GM21515 (cell line): Measurements from ENCODE around the gene BRAT1.

ENCODE experiments used
- ATAC-seq: cut with Tn5 transposase; IDR thresholded peaks from one replicate; pipeline ENCODE4 v1.9.1; 2021; ENCODE audit not compliant: unreplicated experiment

The BRAT1 gene

GRCh38 chr7:2585446-2585845 lies 30.1 kb upstream of the BRAT1 start:
- ATAC-seq, result no peak

- no peak for ATAC-seq
Observed at GRCh38 chr7:2583798-2584580, 28.7 kb upstream of the BRAT1 start.

GRCh38 chr7:2582006-2582735 lies 26.8 kb upstream of the BRAT1 start:
- ATAC-seq, result no peak

- no peak for ATAC-seq
Observed at GRCh38 chr7:2580636-2581035, 25.3 kb upstream of the BRAT1 start.

- ATAC-seq, result no peak
Observed at GRCh38 chr7:2577914-2578680, 22.8 kb upstream of the BRAT1 start.

GRCh38 chr7:2576742-2577491 lies 21.6 kb upstream of the BRAT1 start:
- ATAC-seq, result no peak

- no peak for ATAC-seq
Observed at GRCh38 chr7:2575733-2576340, 20.5 kb upstream of the BRAT1 start.

- ATAC-seq, result no peak
Observed at GRCh38 chr7:2575046-2575732, 19.9 kb upstream of the BRAT1 start.

- no peak for ATAC-seq
Observed at GRCh38 chr7:2573761-2574160, 18.4 kb upstream of the BRAT1 start.

- ATAC-seq, result no peak
Observed at GRCh38 chr7:2572101-2572842, 16.9 kb upstream of the BRAT1 start.

- ATAC-seq, result no peak
Observed at GRCh38 chr7:2571409-2571808, 16.1 kb upstream of the BRAT1 start.

GRCh38 chr7:2570021-2570420 lies 14.7 kb upstream of the BRAT1 start:
- ATAC-seq, result no peak

GRCh38 chr7:2569421-2569820 lies 14.1 kb upstream of the BRAT1 start:
- ATAC-seq, result no peak

GRCh38 chr7:2568521-2569223 lies 13.3 kb upstream of the BRAT1 start:
- ATAC-seq, result no peak

GRCh38 chr7:2567679-2568278 lies 12.5 kb upstream of the BRAT1 start:
- ATAC-seq, result no peak

- ATAC-seq, result peak; percentile 93
Observed at GRCh38 chr7:2566890-2567678, 11.8 kb upstream of the BRAT1 start.

- peak; percentile 24 for ATAC-seq
Observed at GRCh38 chr7:2566348-2566889, 11.1 kb upstream of the BRAT1 start.
